HG02763 (cell line): Measurements from ENCODE around the gene NLRP5.
"Not testable (repeated sequence)": the region's sequence is repeated elsewhere in the genome, so short reads cannot be mapped to it uniquely, and the experiment has no call there.

ENCODE experiments used
- ATAC-seq: cut with Tn5 transposase; IDR thresholded peaks from one replicate; pipeline ENCODE4 v1.9.1; 2021; ENCODE audit warnings: mild to moderate bottlenecking, moderate library complexity; ENCODE audit not compliant: unreplicated experiment

NLRP5 gene

DNA sequence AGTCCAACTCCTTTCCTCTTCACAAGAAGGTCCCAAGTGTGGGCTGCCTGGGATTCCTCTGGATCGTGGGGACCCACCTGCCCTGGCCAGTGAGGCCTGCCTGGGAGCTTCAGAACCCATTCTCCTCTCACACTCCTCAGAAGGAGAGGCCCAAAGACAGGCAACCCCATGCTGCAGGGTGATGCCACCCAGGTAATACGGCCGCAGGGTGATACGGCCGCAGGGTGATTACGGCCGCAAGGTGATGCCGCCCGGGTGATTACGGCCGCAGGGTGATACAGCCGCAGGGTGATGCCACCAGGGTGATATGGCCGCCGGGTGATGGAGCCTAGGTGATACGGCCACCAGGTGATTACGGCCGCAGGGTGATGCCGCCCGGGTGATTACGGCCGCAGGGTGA, 111.7 kb downstream of the NLRP5 start:
- ATAC-seq = not testable (repeated sequence)

DNA sequence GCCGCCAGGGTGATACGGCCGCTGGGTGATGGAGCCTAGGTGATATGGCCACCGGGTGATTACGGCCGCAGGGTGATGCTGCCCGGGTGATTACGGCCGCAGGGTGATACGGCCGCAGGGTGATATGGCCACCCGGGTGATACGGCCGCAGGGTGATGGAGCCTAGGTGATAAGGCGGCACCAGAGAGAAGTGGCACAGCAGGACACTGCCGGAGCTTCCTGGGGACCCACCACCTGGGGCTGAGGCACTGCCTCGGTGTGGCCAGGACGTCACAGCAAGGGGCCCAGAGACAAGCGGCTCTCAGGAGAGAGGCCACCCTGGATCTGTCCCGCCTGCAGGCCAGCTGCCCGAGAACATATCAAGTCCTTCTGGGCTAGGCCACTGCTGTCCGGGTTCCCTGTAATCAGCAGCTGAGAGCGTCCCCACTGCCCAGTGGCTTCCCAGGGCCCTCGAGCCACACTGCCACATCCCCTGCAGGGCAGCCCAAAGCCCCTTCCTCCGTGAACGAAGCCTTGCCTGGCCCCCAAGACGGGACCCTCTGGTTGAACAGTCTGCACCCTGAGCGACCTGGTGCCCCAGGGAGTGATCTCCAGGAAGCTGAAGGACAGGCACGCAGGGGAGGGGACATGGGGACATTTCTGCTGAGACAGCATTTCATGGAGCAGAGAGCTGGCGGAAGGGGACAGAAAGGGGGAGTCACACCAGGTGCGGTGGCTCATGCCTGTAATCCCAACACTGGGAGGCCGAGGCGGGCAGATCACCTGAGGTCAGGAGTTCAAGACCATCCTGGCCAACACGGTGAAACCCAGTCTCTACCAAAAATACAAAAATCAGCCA, 112.4 kb downstream of the NLRP5 start:
- no peak for ATAC-seq

DNA sequence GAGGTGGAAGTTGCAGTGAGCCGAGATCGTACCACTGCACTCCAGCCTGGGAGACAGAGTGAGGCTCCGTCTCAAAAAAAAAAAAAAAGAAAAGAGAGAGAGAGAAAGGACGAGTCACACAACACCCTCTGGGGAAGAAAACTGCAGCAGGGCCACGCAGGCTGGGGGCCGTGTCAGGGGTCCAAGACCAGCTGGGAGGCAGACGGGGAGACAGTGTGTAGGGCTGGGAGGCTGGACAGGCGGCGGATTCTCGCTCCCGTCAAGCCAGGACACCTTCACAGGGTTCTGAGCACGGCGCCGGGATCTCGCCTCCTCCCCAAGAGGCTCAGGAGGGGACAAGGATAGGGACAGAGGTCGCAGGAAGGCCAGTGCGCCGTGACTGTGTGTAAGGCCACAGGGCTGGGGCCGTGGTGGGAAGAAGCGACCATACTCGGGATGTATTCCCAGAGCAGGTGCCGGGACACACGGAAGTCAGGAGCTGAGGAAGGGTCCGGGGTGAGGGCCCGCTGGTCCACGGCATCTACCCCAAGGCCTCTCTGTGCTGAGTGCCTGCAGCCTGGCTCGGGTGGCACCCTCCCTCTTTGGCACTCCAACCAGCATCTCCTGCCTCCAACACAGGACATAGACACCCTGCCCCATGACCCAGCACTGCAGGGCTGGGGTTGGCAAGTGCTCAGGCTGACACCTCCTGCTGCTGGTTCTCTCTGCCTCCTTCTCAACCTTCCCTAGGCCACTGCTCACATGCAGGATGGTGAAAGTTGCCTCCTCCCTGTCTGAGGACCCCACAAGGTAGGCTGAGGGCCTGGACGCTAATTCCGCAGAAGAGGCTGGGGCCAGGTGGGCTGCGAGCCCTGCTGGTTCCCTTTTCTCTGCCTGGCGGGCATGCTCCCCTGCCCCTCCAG, 113.3 kb downstream of the NLRP5 start:
- ATAC-seq = no peak

DNA sequence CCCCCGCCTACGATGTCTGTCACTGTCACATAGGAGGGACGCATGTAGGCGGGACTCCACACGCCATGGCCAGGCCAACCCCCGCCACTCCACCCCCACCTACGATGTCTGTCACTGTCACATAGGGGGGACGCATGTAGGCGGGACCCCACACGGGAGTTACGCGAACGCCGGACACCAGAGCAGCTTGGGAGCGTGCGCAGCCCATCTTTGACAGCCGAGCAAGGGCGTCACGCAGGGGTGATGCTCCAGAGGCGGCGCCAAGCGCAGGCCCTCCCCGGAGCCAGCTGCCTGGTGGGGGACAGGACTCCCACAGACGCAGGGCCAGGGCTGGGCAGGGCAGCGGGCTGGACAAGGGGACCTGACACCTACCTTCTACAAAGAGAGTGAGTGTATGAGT, 114.5 kb downstream of the NLRP5 start:
- no peak for ATAC-seq

DNA sequence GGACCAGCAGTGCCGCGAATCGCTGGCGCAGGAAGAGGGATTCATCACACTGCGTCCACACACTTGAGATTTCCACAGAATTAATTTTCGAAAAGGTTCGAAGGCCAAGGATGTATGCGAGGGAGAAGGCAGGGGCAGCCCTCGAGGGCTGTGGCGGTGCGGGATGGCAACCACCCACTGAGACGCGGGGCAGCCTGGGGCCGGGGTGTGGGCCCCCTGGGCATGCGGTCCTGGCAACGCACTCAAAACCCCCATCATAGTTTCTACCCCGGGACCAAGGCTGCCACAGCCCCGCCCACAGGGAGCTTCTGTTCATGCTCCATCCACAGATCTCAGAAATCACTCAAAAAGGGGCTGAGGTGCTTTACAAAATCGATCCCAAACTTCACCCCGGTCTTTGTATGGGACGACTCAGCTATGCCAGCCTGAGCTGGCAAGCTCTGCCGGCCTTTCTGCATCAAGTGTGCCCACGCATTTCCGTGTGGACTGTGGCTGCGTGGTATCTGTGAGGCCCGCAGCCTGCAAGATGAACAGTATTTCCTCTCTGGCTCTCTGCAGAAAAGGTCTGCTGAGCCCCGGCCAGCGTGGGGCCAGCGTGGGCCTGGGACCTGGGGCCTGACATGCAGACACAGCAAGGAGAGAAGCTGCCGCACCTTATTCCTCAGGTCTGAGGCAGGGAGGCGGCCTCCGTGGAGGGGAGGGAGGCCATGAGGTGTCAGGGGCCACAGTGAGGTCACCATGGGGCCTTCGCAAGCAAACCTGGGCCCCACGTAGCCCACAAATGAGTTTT, 115.4 kb downstream of the NLRP5 start:
- ATAC-seq = no peak

DNA sequence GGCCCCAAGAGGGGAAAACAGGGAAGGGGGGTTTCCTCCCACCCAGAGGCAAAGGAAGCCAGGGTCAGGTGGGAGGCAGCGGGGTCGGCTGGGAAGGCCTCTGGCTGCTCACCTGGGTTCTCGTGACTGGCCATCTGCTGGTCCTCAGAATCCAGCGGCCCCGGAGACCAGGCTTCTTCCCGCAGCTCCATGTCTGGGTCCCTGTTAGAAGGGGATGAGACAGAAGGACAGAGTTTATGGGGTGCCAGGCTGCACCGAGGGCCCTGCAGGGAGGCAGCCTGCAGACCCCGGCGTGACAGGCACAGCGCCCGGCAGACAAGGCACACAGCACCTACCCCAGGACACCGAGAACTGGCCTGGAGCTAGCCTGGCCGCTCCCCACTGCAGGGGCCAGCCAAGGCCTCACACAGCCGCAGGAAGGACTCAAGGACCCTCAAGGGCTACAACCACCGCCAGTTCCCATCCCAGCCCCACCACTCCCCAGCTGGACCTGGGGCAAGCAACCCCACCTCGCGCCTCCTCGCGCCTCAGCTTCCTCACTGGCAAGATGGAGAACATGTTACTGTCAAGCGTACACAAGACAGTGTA, 116.5 kb downstream of the NLRP5 start:
- ATAC-seq = no peak

DNA sequence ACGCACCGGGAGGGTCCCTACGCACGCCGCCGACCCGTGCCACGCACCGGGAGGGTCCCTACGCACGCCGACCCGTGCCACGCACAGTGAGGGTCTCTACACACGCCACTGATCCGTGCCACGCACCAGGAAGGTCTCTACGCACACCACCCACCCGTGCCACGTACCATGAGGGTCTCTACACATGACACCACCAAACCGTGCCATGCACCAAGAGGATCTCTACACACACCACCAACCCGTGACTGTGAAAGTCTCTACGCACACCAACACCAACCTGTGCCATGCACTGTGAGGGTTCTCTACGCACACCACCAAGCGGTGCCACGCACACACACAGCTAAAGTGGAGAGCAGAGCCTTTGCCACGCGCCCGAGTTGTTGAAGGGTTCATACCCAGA, 117.8 kb downstream of the NLRP5 start:
- no peak for ATAC-seq

DNA sequence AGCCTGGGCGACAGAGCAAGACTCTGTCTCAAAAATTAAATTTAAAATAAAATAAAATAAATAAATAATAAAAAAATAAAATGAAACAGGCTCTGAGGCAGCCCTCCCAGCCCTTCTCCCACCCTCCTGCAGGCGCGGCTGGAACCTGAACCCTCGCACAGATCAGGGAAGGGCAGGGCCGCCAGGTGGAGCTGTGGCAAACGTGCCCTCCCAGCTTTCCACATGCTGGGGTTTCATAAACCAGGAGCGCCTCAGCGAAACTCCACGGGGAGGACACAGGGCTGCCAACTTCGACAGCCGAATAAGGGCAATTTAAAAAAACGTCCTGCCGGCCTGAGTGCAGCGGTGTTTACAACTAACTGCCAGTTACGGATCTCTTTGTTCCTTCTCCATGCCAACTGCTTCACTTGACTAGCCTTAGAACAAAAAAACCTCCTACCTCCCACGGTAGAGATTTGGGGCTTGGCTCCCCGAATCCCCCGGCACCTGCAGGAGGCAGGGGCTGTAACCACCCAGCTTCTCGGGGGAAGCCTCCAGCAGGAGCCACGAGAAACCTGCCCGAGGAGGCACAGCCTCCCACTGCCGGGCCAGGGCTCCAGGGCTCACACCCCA, 118.6 kb downstream of the NLRP5 start:
- no peak for ATAC-seq

DNA sequence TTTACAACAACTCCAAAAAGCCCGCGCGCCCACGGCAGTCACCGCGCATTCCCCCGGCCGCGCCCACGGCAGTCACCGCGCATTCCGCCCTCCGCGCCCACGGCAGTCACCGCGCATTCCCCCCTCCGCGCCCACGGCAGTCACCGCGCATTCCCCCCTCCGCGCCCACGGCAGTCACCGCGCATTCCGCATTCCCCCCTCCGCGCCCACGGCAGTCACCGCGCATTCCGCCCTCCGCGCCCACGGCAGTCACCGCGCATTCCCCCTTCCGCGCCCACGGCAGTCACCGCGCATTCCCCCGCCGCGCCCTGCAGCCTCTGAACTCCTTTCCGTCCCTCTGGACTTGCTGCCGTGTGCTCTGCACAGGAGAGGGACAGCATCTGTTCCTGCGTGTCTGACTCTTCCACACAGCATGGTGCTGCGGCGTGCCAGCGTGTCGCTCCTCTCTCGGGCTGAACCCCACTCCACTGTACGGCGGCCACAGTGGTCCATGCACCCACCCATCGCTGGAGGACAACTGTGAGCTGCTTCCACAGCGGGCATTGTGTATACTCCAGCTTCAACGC, 119.3 kb downstream of the NLRP5 start:
- not testable (repeated sequence) for ATAC-seq

DNA sequence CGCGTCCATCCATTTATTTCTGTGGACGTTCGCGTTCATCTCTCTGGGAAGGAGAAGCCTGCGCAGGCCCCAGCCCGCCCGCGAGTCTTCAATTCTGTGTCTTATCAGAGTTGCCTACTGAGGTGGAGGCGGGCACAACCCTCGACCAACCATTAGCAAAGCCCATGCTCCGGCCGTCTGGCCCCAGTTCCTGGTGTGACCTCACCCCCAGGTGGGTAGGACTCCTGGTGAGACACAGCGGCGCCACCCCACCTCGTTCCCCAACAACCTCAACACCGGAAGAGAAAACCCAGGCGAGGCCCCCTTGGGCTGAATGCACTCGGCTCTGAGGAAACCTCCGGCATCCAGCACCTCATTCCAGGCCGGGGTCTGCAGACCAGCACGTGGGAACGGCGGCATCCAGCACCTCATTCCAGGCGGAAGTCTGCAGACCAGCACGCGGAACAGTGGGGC, 119.8 kb downstream of the NLRP5 start:
- ATAC-seq = no peak

DNA sequence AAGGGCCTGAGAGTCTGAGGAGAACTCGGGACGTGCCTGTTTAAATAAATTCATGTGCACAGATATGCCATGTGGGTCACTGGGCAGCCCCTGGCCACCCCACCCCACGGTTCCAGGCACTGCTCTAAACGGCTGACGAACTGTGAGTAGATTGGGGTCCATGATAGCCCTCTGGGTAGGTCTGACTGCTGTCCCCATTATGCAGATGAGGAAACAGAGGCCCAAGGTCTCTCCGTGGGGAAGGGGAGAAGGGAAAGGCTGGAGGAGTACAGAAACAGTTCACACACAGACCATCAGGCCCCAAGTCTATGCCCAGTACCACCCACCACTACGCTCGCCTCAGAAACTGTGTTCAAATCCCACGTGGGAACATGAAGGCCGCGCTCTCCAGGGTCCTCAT, 120.4 kb downstream of the NLRP5 start:
- no peak for ATAC-seq

DNA sequence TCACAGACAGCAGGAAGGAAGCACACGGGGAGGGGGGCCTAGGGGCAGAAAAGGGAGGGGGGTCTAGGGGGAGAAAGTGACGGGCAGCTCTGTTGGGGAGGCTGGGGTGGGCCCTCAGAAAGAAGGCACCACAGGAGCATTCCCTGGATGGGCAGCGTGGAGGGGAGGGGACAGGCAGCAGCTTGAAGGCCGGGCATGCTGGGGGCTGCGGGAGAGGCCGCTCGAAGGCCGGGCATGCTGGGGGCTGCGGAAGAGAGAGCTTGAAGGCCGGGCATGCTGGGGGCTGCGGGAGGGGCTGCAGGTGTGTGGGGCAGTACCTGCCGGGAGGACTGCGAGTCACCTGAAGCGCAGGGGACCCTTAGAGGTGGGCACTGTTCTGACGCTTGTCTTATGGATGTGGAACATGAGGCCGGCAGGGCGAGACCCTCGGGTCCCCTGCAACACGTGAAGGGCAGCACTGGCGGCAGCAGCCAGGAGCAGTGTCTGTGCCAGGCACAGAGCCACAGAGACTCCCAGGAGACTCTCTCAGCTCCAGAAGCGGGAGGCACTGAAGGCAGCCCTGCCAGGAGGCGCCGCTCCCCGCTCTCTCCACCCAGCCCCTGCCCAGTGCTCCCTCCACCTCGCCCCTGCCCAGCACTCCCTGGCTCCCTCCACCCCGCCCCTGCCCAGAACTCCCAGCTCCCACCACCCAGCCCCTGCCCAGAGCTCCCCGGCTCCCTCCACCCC, 121.2 kb downstream of the NLRP5 start:
- ATAC-seq = no peak

DNA sequence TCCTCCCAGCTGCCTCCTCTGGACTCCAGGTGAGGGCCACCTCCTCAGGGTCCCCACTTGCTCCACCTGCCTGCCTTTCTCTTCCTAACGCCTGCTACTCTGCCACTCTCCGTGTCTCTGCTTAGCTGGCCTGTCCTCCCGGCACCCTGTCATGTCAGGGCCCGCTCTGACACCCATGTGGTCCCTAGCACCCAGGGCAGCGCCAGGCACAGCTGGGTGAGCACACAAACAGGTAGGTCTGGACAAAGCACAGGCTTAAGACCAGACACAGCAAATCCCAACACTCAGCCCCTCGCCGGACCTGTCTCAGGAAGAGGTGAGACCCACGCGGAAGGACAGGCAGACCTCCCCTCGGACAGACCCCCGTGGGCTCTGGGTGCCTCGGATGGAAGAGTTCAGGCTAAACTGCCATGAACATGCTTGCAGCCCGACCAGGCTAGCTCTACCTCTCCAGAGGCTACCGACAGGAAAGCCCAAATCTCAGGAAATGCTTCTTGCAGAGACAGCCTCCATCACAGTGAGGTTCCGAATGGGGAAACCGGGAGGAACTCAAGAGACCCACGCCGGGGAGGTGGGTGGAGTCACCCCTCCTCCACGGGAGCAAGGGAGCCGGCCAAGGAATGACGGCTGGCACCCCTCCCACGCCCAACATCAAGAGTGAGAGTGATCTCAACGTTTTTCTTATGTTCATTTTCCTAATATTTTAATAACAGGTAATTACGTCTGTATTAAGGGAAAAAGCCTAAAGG, 122.0 kb downstream of the NLRP5 start:
- ATAC-seq = no peak

DNA sequence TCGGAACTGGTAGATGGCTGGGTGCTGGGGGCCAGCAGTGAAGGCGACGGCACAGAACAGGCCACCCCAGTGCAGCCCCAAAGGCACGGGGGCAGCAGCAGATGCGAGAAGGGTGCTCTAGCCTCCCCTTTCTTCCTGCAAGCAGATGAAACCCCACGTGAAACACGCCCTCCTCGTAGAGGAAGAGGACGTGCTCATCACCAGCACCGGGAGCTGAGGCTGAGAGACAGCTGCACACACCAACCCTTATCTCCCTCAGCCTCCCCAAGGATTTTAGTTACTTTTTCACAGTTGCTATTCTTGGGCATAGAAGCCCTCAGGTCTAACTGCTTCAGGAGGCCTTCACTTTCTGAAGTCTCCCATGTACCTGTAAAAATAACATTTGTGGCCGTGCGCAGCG, 122.7 kb downstream of the NLRP5 start:
- ATAC-seq = no peak

DNA sequence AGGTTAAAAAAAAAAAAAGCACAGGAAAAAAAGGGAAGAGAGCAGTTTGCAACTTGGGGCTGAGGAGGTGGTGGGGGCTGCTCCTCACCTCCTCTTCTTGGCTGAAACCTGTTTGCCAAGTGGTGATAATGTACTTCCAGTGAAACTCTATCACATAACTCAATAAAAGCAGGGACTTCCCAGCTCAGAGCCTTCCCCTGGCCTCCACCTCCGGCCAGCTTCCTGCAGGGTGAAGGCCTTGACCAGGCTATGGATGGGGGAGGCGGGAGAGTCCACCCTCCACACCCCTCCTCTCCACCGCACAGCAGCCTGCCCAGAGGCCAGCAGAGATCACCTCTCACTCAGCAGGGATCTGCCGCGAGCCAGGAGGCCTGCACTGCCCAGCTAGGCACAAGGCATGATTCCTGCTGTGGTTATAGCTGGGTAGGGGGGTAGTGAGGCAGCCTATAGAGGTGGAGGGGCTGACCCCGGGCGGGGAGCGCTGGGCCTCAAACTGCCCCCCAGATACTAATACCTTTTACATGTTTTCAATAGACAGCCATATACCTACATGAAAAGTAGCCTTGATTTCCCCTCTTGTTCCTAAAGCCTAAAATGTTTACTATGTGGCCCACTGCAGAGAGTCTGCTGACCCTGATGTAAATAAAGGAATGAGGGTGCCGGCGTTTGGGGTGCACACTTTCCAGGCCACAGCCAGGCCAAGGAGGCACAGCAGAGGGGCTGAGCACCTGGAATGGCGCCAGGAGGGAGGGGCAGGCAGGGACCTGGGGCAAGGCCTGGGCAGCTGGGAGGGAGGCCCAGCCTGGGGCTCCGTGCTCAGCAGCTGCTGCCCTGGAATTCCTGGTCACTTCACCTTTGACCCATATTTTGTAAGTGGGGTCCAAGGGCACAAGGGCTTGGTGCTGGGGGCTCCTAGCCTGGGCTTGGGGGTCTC, 124.2 kb downstream of the NLRP5 start:
- no peak for ATAC-seq
